MCF 10A (cell line): ENCODE measurements around the gene TRRAP. TPM values are rescaled to one million over a fixed set of nuclear protein-coding genes. Genes with fewer than 3 reads are reported as not detected.

ENCODE experiments used
- BruUV-seq: library from RNA; stranded (reverse); fragments of 400-500 nt; replicated peaks from 2 replicates; lab custom pipeline; 2021; lab: Mats Ljungman, UMichigan
- CTCF ChIA-PET: fragments of 300-600 bp; sonication (Branson Sonifier 250); formaldehyde crosslinking; extraction: SDS; loops from one replicate; lab custom pipeline; 2021; ENCODE audit warnings: antibody characterized with exemption, inconsistent platforms; lab: Yijun Ruan, JAX
- POLR2A ChIA-PET: fragments of 300-600, 350-650 bp; sonication (Branson Sonifier 250); formaldehyde crosslinking; extraction: SDS; loops from one replicate; lab custom pipeline; 2020; ENCODE audit warnings: antibody characterized with exemption, inconsistent platforms; lab: Yijun Ruan, JAX
- DNase-seq: peaks from one replicate; pipeline ENCODE4 v3.0.0-alpha.2; 2018; ENCODE audit not compliant: unreplicated experiment
- H3K27ac Mint-ChIP-seq: one replicate; pipeline ENCODE4 v1.8.0; 2022; ENCODE audit warnings: mild to moderate bottlenecking, low read depth, mixed read lengths; ENCODE audit not compliant: unreplicated experiment
- H3K27me3 Mint-ChIP-seq: one replicate; pipeline ENCODE4 v1.8.0; 2022; ENCODE audit warnings: mixed read lengths; ENCODE audit not compliant: insufficient read depth, unreplicated experiment
- H3K36me3 Mint-ChIP-seq: one replicate; pipeline ENCODE4 v1.8.0; 2022; ENCODE audit warnings: mild to moderate bottlenecking, moderate library complexity, mixed read lengths; ENCODE audit not compliant: insufficient read depth, unreplicated experiment
- H3K4me1 Mint-ChIP-seq: one replicate; pipeline ENCODE4 v1.8.0; 2022; ENCODE audit warnings: mixed read lengths; ENCODE audit not compliant: insufficient read depth, unreplicated experiment
- H3K4me3 Mint-ChIP-seq: one replicate; pipeline ENCODE4 v1.8.0; 2022; ENCODE audit warnings: mild to moderate bottlenecking, moderate library complexity, mixed read lengths; ENCODE audit not compliant: unreplicated experiment
- H3K9me3 Mint-ChIP-seq: one replicate; pipeline ENCODE4 v1.8.0; 2022; ENCODE audit warnings: mixed read lengths; ENCODE audit not compliant: unreplicated experiment
- CTCF ChIP-seq: fragments of 200-600 bp; IDR thresholded peaks from one replicate; pipeline ENCODE4 v1.8.0; 2022; ENCODE audit warnings: antibody characterized with exemption, mild to moderate bottlenecking; ENCODE audit not compliant: unreplicated experiment
- intact Hi-C: fragments of 100-400 bp; cut with micrococcal nuclease; formaldehyde crosslinking; loops from 2 replicates; pipeline ENCODE4 v1.14.1; 2022
- total RNA-seq: library from RNA; stranded (reverse); gene quantifications from 2 replicates; pipeline ENCODE4 v1.2.3, GENCODE V29; 2022

The TRRAP gene
- total RNA-seq, 1 experiment from 2014 or later = 30.4 TPM

DNA sequence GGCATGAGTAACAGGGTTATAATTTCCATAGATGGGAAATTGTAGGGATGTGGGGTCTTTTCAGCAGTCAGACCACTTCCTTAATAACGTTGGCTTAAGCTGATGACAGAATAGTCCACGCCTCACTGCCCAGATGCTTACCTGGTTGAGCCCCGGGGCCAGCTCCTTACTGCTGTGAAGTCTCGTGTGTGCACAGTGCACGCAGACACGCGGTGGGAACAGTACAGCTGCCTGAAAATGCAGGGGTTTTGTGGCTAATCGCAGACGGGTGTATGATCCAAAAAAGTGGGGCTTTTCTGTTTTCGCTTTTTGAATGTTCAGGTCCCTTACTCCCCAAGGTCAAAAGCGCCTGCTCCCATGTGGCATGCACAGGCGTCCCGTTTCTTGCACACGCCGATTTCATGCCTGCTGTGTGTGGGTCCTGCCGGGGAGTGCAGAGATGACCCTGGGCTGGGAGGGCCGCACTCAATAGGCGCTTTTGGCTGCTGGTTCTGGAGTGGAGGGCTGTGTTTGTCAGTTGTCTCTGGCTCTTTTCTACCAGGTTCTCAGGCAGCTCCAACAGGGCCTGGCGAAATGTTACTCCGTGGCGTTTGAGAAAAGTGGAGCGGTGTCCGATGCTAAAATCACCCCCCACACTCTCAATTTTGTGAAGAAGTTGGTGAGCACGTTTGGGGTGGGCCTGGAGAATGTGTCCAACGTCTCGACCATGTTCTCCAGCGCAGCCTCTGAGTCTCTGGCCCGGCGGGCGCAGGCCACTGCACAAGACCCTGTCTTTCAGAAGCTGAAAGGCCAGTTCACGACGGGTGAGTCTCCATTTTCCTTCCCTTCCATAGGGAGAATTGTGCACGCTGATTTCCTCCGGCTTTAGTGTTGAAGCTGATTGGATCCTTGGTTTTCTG, 116.0 kb downstream of the TRRAP start:
- no peak overlapping the region for H3K27ac Mint-ChIP-seq
- TF ChIP-seq CTCF = no peak
- no peak for DNase-seq
- H3K9me3 Mint-ChIP-seq = no peaks in the 10 kb centered on the region
- POLR2A ChIA-PET = interaction anchor here (0.6 kb wide), 1 partner anchor 86 kb away, joined by 3 read pairs; no protein-coding TSS in a partner anchor
- no TSS peak for BruUV-seq
- peaks cover 70% of the 10 kb centered on the region for H3K36me3 Mint-ChIP-seq
- CTCF ChIA-PET = no interaction called here
- no peaks in the 10 kb centered on the region for H3K4me1 Mint-ChIP-seq
- intact Hi-C loops = no loop called here
- H3K4me3 Mint-ChIP-seq = no peak overlapping the region
- no peaks in the 10 kb centered on the region for H3K27me3 Mint-ChIP-seq

- intact Hi-C loops = no loop called here
- no peaks in the 10 kb centered on the region for H3K27me3 Mint-ChIP-seq
- no peaks in the 10 kb centered on the region for H3K9me3 Mint-ChIP-seq
- DNase-seq = no peak
- peaks cover 70% of the 10 kb centered on the region for H3K36me3 Mint-ChIP-seq
- TF ChIP-seq CTCF = no peak
- no peak overlapping the region for H3K27ac Mint-ChIP-seq
- no peak overlapping the region for H3K4me3 Mint-ChIP-seq
- CTCF ChIA-PET = no interaction called here
- POLR2A ChIA-PET = no interaction called here
- H3K4me1 Mint-ChIP-seq = no peaks in the 10 kb centered on the region
- no TSS peak for BruUV-seq
These were observed 116.8 kb downstream of the TRRAP start for GRCh38 chr7:98995111-98995510.

- CTCF ChIA-PET = no interaction called here
- peaks cover 69% of the 10 kb centered on the region for H3K36me3 Mint-ChIP-seq
These were observed 117.3 kb downstream of the TRRAP start for GRCh38 chr7:98995523-98996149.

More at GRCh38 chr7:98995523-98996149, 117.3 kb downstream of the TRRAP start:
- H3K27me3 Mint-ChIP-seq = no peaks in the 10 kb centered on the region
- intact Hi-C loops = no loop called here
- TF ChIP-seq CTCF = no peak
- BruUV-seq = no TSS peak
- H3K4me1 Mint-ChIP-seq = no peaks in the 10 kb centered on the region
- no peak for DNase-seq
- H3K27ac Mint-ChIP-seq = no peak overlapping the region
- no peak overlapping the region for H3K4me3 Mint-ChIP-seq
- H3K9me3 Mint-ChIP-seq = no peaks in the 10 kb centered on the region
- POLR2A ChIA-PET = no interaction called here
